RWPE2 (cell line): ENCODE results near the gene CDO1.

Experiments
- ATAC-seq: fragments of 200-7000 bp; cut with Tn5 transposase; 3 replicates; pipeline ENCODE4 v1.9.1; 2021; ENCODE audit warnings: low read depth
- DNase-seq: peaks from one replicate; pipeline ENCODE4 v3.0.0-alpha.2; 2020; ENCODE audit warnings: low spot score
- H3K27ac ChIP-seq: fragments of 450-650 bp; 2 replicates; pipeline ENCODE4 v1.5.1; 2017; ENCODE audit warnings: mild to moderate bottlenecking; ENCODE audit not compliant: poor library complexity, severe bottlenecking
- H3K27me3 ChIP-seq: fragments of 250-450 bp; sonication (Bioruptor Pico); 2 replicates; pipeline ENCODE4 v1.5.1; 2021; ENCODE audit warnings: mild to moderate bottlenecking, moderate library complexity; ENCODE audit not compliant: insufficient read depth, poor library complexity, severe bottlenecking
- H3K36me3 ChIP-seq: fragments of 250-450 bp; sonication (Bioruptor Pico); 2 replicates; pipeline ENCODE4 v1.5.1; 2020; ENCODE audit warnings: low read depth, mild to moderate bottlenecking, moderate library complexity
- H3K4me1 ChIP-seq: fragments of 250-450 bp; sonication (Bioruptor Pico); 2 replicates; pipeline ENCODE4 v1.5.1; 2021; ENCODE audit warnings: mild to moderate bottlenecking, moderate library complexity; ENCODE audit not compliant: insufficient read depth, poor library complexity, severe bottlenecking
- H3K4me3 ChIP-seq: fragments of 250-450 bp; sonication (Bioruptor Pico); 2 replicates; pipeline ENCODE4 v1.5.1; 2021; ENCODE audit warnings: mild to moderate bottlenecking, moderate library complexity; ENCODE audit not compliant: severe bottlenecking
- H3K9me3 ChIP-seq: fragments of 250-450 bp; sonication (Bioruptor Pico); 2 replicates; pipeline ENCODE4 v1.5.1; 2021; ENCODE audit warnings: mild to moderate bottlenecking, moderate library complexity; ENCODE audit not compliant: severe bottlenecking
- TF ChIP-seq, protein P1 (sequence below): fragments of 450-650 bp; IDR thresholded peaks from one replicate; pipeline ENCODE4 v1.5.1; 2017; ENCODE audit warnings: mild to moderate bottlenecking, moderate library complexity; ENCODE audit not compliant: poor library complexity, severe bottlenecking

Gene CDO1

GRCh38 chr5:115847290-115847689 is 30.8 kb upstream of the CDO1 start:
- H3K27me3 ChIP-seq, result no peaks in the 10 kb centered on the region
- no peak overlapping the region for H3K4me3 ChIP-seq
- TF ChIP-seq, protein P1, sequence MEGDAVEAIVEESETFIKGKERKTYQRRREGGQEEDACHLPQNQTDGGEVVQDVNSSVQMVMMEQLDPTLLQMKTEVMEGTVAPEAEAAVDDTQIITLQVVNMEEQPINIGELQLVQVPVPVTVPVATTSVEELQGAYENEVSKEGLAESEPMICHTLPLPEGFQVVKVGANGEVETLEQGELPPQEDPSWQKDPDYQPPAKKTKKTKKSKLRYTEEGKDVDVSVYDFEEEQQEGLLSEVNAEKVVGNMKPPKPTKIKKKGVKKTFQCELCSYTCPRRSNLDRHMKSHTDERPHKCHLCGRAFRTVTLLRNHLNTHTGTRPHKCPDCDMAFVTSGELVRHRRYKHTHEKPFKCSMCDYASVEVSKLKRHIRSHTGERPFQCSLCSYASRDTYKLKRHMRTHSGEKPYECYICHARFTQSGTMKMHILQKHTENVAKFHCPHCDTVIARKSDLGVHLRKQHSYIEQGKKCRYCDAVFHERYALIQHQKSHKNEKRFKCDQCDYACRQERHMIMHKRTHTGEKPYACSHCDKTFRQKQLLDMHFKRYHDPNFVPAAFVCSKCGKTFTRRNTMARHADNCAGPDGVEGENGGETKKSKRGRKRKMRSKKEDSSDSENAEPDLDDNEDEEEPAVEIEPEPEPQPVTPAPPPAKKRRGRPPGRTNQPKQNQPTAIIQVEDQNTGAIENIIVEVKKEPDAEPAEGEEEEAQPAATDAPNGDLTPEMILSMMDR, result no peak
- H3K27ac ChIP-seq, result peak overlapping the region; percentile 23
- no peaks in the 10 kb centered on the region for H3K9me3 ChIP-seq
- no peaks in the 10 kb centered on the region for H3K36me3 ChIP-seq
- ATAC-seq, result peak; percentile 85
- peaks cover 20% of the 10 kb centered on the region for H3K4me1 ChIP-seq
- no peak for DNase-seq

GRCh38 chr5:115844321-115844817 is 27.9 kb upstream of the CDO1 start:
- Histone ChIP-seq H3K36me3 (peaks cover 3% of the 10 kb centered on the region), H3K4me3 (no peak overlapping the region), H3K4me1 (peaks cover 24% of the 10 kb centered on the region), H3K27ac (no peak overlapping the region), H3K9me3 (no peaks in the 10 kb centered on the region), H3K27me3 (no peaks in the 10 kb centered on the region)
- no peak for ATAC-seq
- DNase-seq, result no peak
- TF ChIP-seq, protein P1, result no peak

- peak overlapping the region; percentile 89 for H3K4me3 ChIP-seq
- TF ChIP-seq, protein P1, result no peak
- no peak for DNase-seq
- H3K9me3 ChIP-seq, result no peaks in the 10 kb centered on the region
- peaks cover 29% of the 10 kb centered on the region for H3K4me1 ChIP-seq
- peaks cover 6% of the 10 kb centered on the region for H3K36me3 ChIP-seq
- H3K27me3 ChIP-seq, result no peaks in the 10 kb centered on the region
- no peak overlapping the region for H3K27ac ChIP-seq
- no peak for ATAC-seq
These were observed 27.1 kb upstream of the CDO1 start for GRCh38 chr5:115843444-115844130.

DNA sequence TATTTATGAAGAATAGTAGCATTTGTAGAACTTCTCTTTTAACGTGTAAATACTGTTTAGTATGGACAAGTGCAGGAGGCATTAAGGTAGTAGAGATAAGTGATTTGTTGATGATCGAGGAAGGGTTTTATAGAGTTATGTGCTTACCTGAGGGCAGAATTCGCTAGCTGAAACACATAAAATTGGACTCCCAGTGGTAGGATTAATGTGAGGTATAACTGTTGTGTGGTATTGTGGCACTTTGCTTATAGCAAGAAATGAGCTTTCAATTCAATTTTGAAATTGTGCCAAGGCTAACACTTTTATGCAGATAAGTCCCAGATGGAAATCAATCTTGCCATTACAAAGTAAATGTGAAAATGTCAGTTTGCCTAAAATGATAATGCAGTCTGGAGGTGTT is 26.5 kb upstream of the CDO1 start:
- Histone ChIP-seq H3K4me1 (peaks cover 33% of the 10 kb centered on the region), H3K36me3 (peaks cover 13% of the 10 kb centered on the region), H3K27me3 (no peaks in the 10 kb centered on the region), H3K9me3 (no peaks in the 10 kb centered on the region), H3K27ac (peak overlapping the region; percentile 76), H3K4me3 (peak overlapping the region; percentile 89)
- TF ChIP-seq, protein P1, result no peak
- DNase-seq (no peak), ATAC-seq (no peak)
